ENCODE measurements around the gene WDR33.

DNA sequence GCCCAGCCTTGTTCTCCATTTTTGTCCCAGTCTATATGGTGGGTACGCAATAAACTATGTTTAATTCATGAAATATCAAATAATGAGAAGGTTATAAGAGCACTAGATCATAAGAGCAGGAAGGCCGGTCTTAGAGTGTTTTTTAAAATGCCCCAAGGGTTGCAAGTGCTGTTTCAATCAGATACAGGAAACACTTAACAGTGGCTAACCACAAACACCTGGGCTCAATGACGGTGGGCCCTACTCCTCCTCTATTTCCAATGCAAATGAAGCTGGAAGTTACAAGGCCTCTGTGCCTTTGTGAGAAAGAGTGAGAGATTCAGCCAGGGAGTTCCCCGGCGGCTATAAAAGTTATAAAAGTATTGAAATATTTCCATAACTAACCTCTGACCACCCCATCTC is 18.9 kb upstream of the WDR33 start:
- TF ChIP-seq, protein P1, sequence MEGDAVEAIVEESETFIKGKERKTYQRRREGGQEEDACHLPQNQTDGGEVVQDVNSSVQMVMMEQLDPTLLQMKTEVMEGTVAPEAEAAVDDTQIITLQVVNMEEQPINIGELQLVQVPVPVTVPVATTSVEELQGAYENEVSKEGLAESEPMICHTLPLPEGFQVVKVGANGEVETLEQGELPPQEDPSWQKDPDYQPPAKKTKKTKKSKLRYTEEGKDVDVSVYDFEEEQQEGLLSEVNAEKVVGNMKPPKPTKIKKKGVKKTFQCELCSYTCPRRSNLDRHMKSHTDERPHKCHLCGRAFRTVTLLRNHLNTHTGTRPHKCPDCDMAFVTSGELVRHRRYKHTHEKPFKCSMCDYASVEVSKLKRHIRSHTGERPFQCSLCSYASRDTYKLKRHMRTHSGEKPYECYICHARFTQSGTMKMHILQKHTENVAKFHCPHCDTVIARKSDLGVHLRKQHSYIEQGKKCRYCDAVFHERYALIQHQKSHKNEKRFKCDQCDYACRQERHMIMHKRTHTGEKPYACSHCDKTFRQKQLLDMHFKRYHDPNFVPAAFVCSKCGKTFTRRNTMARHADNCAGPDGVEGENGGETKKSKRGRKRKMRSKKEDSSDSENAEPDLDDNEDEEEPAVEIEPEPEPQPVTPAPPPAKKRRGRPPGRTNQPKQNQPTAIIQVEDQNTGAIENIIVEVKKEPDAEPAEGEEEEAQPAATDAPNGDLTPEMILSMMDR (IDR thresholded peaks at IDR 0.05; ENCODE audit: low read length), result no peak
- TF ChIP-seq EZH2 (optimal IDR thresholded peaks at IDR 0.05; ENCODE audit: low read depth, low read length), result no peak
